SH-SY5Y (cell line): ENCODE results near the gene CLDN10.

Source experiments
- GATA2 ChIP-seq: IDR thresholded peaks from 2 replicates; pipeline ENCODE4 v1.6.1; 2011; ENCODE audit warnings: mild to moderate bottlenecking, low read depth, low read length
- GATA3 ChIP-seq: IDR thresholded peaks from 2 replicates; pipeline ENCODE4 v1.6.1; 2011; ENCODE audit warnings: low read depth, mild to moderate bottlenecking, low read length, moderate library complexity

- TF ChIP-seq GATA3 (no peak), GATA2 (no peak)
Observed at GRCh38 chr13:95512424-95512823, 40.1 kb upstream of the CLDN10 start.
